DMS114 treated with DMSO at 0.1 percent for 48 hours (cell line): ENCODE measurements around the gene RPS6KA2.

Source experiments
- DNase-seq: peaks from one replicate; lab custom pipeline; 2025; ENCODE audit not compliant: unreplicated experiment; lab: John Stamatoyannopoulos, UW

RPS6KA2 gene

GRCh38 chr6:166489301-166490155 is 137.5 kb downstream of the RPS6KA2 start:
- DNase-seq, result no peak

- no peak for DNase-seq
Observed at GRCh38 chr6:166488701-166489100, 138.3 kb downstream of the RPS6KA2 start.

GRCh38 chr6:166488076-166488685 is 138.9 kb downstream of the RPS6KA2 start:
- DNase-seq, result no peak

GRCh38 chr6:166487148-166487547 is 139.9 kb downstream of the RPS6KA2 start:
- DNase-seq, result no peak

GRCh38 chr6:166486536-166486880 is 140.5 kb downstream of the RPS6KA2 start:
- DNase-seq, result no peak

- no peak for DNase-seq
Observed at GRCh38 chr6:166485651-166486535, 141.2 kb downstream of the RPS6KA2 start.

GRCh38 chr6:166484863-166485262 is 142.2 kb downstream of the RPS6KA2 start:
- no peak for DNase-seq

GRCh38 chr6:166483573-166484250 is 143.3 kb downstream of the RPS6KA2 start:
- no peak for DNase-seq

- no peak for DNase-seq
Observed at GRCh38 chr6:166483026-166483425, 144.0 kb downstream of the RPS6KA2 start.

GRCh38 chr6:166478782-166479592 is 148.1 kb downstream of the RPS6KA2 start:
- DNase-seq, result no peak

GRCh38 chr6:166477647-166478365 is 149.2 kb downstream of the RPS6KA2 start:
- DNase-seq, result no peak

GRCh38 chr6:166476634-166477215 is 150.3 kb downstream of the RPS6KA2 start:
- no peak for DNase-seq

GRCh38 chr6:166476061-166476591 is 150.9 kb downstream of the RPS6KA2 start:
- no peak for DNase-seq

GRCh38 chr6:166474721-166475565 is 152.1 kb downstream of the RPS6KA2 start:
- no peak for DNase-seq

GRCh38 chr6:166473886-166474571 is 153.0 kb downstream of the RPS6KA2 start:
- no peak for DNase-seq

GRCh38 chr6:166472636-166473035 is 154.4 kb downstream of the RPS6KA2 start:
- no peak for DNase-seq

- DNase-seq, result no peak
Observed at GRCh38 chr6:166471797-166472260, 155.2 kb downstream of the RPS6KA2 start.
